Measurements from ENCODE around the gene THSD4. TPM values are rescaled to one million over a fixed set of nuclear protein-coding genes. Genes with fewer than 3 reads are reported as not detected.

THSD4 gene
- total RNA-seq, 2 experiments from 2014 or later, result not detected

DNA sequence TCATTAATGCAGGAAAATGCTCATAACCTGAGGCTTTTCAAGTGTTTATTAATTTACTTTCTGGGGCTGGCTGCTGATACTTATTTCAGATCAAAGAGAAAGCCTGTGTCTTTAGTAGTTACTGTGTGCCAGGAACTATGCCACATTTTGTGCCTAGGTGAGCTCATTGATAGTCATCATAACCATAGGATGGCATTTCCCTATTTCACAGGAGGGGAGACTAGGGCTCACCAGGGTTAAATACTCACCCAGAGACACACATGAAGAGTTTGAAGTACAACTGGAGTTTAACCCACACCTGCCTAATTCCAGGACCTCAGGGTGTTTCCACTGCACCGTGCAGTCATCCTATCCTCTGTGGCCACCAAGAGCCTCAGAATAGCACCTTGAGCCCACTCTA is 430.7 kb downstream of the THSD4 start:
- Histone ChIP-seq H3K9me3 (ENCODE audit: control insufficient read depth in 1 of 2, insufficient read depth in 1 of 2, low read length in 2 of 2) (peaks cover 0 to 12% of the 10 kb centered on the region in 2 experiments), H3K27ac (ENCODE audit: low read depth in 1 of 2, low read length in 2 of 2) (no peak overlapping the region), H3K4me3 (ENCODE audit: low read length) (no peak overlapping the region), H3K4me1 (ENCODE audit: insufficient read depth, low read length) (no peaks in the 10 kb centered on the region), H3K27me3 (ENCODE audit: control insufficient read depth in 1 of 2, insufficient read depth in 2 of 2, low read length in 2 of 2) (peaks cover 0 to 4% of the 10 kb centered on the region in 2 experiments), H3K36me3 (ENCODE audit: insufficient read depth, low read length) (no peaks in the 10 kb centered on the region)
- Mint-ChIP-seq H3K27ac (no peak overlapping the region), H3K9me3 (no peaks in the 10 kb centered on the region), H3K4me3 (no peak overlapping the region), H3K4me1 (ENCODE audit: low read depth) (no peaks in the 10 kb centered on the region), H3K36me3 (ENCODE audit: low read depth) (no peaks in the 10 kb centered on the region), H3K27me3 (peaks cover 22% of the 10 kb centered on the region)
- no peak for DNase-seq
- intact Hi-C loops (cut with DNase I, micrococcal nuclease), result no loop called here
- ChIA-PET CTCF (no interaction called here), POLR2A (no interaction called here)
- no peak for ATAC-seq (ENCODE audit: poor library complexity)
- TF ChIP-seq, protein P1, sequence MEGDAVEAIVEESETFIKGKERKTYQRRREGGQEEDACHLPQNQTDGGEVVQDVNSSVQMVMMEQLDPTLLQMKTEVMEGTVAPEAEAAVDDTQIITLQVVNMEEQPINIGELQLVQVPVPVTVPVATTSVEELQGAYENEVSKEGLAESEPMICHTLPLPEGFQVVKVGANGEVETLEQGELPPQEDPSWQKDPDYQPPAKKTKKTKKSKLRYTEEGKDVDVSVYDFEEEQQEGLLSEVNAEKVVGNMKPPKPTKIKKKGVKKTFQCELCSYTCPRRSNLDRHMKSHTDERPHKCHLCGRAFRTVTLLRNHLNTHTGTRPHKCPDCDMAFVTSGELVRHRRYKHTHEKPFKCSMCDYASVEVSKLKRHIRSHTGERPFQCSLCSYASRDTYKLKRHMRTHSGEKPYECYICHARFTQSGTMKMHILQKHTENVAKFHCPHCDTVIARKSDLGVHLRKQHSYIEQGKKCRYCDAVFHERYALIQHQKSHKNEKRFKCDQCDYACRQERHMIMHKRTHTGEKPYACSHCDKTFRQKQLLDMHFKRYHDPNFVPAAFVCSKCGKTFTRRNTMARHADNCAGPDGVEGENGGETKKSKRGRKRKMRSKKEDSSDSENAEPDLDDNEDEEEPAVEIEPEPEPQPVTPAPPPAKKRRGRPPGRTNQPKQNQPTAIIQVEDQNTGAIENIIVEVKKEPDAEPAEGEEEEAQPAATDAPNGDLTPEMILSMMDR (IDR thresholded peaks at IDR 0.05), result no peak

DNA sequence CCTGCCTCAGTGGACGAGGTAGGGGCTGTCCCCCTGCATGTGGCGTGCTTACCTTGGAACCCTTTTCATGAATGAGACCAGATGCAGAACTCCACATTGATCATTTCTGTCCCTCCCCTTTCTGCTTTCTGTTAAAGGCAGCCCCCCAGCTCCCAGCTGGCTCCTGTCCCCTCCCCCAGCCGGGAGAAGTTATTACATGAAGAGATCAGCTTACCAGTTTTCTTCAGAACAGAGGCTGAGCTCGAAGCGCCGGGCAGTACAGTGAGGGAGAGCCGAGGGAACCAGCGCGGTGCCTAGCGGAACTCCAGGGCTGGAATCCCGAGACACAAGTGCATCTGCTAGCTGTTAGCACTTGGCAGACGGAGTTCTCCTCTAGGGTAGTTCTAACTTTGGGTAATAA is 431.7 kb downstream of the THSD4 start:
- Histone ChIP-seq H3K4me3 (ENCODE audit: low read length) (no peak overlapping the region), H3K9me3 (ENCODE audit: control insufficient read depth in 1 of 2, insufficient read depth in 1 of 2, low read length in 2 of 2) (peaks cover 0 to 12% of the 10 kb centered on the region in 2 experiments), H3K27ac (ENCODE audit: low read depth in 1 of 2, low read length in 2 of 2) (no peak overlapping the region), H3K4me1 (ENCODE audit: insufficient read depth, low read length) (no peaks in the 10 kb centered on the region), H3K36me3 (ENCODE audit: insufficient read depth, low read length) (no peaks in the 10 kb centered on the region), H3K27me3 (ENCODE audit: control insufficient read depth in 1 of 2, insufficient read depth in 2 of 2, low read length in 2 of 2) (peaks cover 0 to 4% of the 10 kb centered on the region in 2 experiments)
- TF ChIP-seq, protein P1 (IDR thresholded peaks at IDR 0.05), result no peak
- no peak overlapping the region for H3K27ac Mint-ChIP-seq
- intact Hi-C loops (cut with DNase I, micrococcal nuclease), result no loop called here
- no peak overlapping the region for H3K4me3 Mint-ChIP-seq
- H3K36me3 Mint-ChIP-seq (ENCODE audit: low read depth), result no peaks in the 10 kb centered on the region
- H3K4me1 Mint-ChIP-seq (ENCODE audit: low read depth), result no peaks in the 10 kb centered on the region
- ATAC-seq (ENCODE audit: poor library complexity) (no peak), DNase-seq (no peak)
- H3K9me3 Mint-ChIP-seq, result no peaks in the 10 kb centered on the region
- peaks cover 15% of the 10 kb centered on the region for H3K27me3 Mint-ChIP-seq
- ChIA-PET POLR2A (no interaction called here), CTCF (no interaction called here)

DNA sequence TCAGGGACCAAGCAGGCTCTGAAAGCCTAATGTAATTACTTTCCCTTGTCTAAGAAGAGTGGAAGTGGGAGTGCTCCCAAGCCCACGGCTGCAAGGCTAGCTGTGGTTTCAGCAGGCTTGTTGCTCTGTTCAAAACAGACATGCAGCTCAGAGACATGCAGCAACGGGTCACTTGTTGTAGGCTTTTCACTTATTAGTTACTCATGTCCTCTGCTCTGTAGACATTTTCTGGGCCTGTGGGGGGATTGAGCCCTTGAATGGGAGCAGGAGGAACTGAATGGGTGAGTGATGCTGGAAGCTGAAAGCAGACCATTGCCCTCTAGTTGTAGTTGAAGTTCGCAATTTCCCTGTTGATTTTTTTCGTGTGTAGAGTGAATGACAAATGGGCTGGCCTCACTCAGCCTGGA is 433.1 kb downstream of the THSD4 start:
- TF ChIP-seq, protein P1 (IDR thresholded peaks at IDR 0.05), result no peak

More for the DNA sequence above, 433.1 kb downstream of the THSD4 start:
- DNase-seq (no peak), ATAC-seq (ENCODE audit: poor library complexity) (no peak)
- Histone ChIP-seq H3K36me3 (ENCODE audit: insufficient read depth, low read length) (no peaks in the 10 kb centered on the region), H3K4me1 (ENCODE audit: insufficient read depth, low read length) (no peaks in the 10 kb centered on the region), H3K4me3 (ENCODE audit: low read length) (no peak overlapping the region), H3K27me3 (ENCODE audit: control insufficient read depth in 1 of 2, insufficient read depth in 2 of 2, low read length in 2 of 2) (peaks cover 0 to 4% of the 10 kb centered on the region in 2 experiments), H3K27ac (ENCODE audit: low read depth in 1 of 2, low read length in 2 of 2) (no peak overlapping the region), H3K9me3 (ENCODE audit: control insufficient read depth in 1 of 2, insufficient read depth in 1 of 2, low read length in 2 of 2) (peaks cover 0 to 12% of the 10 kb centered on the region in 2 experiments)
- Mint-ChIP-seq H3K27me3 (peaks cover 11% of the 10 kb centered on the region), H3K4me3 (no peak overlapping the region), H3K27ac (no peak overlapping the region), H3K4me1 (ENCODE audit: low read depth) (no peaks in the 10 kb centered on the region), H3K9me3 (no peaks in the 10 kb centered on the region), H3K36me3 (ENCODE audit: low read depth) (no peaks in the 10 kb centered on the region)
- intact Hi-C loops (cut with DNase I, micrococcal nuclease), result no loop called here
- ChIA-PET CTCF (no interaction called here), POLR2A (no interaction called here)

All from CD4-positive, alpha-beta T cell (primary cell).